H9 (cell line): ENCODE data around the gene VAPA. TPM values are rescaled to one million over a fixed set of nuclear protein-coding genes. Genes with fewer than 3 reads are reported as not detected.

Source experiments
- DNase-seq: peaks from one replicate; pipeline ENCODE4 v3.0.0-alpha.2; 2017
- H2AFZ ChIP-seq: one replicate; pipeline ENCODE4 v1.6.1; 2013; ENCODE audit warnings: mild to moderate bottlenecking, low read length, control low read depth, moderate library complexity
- H2AK5ac ChIP-seq: 2 replicates; pipeline ENCODE4 v1.6.1; 2013; ENCODE audit warnings: low read length, control low read depth, mixed read lengths; ENCODE audit not compliant: insufficient read length
- H2BK120ac ChIP-seq: one replicate; pipeline ENCODE4 v1.6.1; 2013; ENCODE audit warnings: low read depth, mild to moderate bottlenecking, low read length, control low read depth, inconsistent platforms; ENCODE audit not compliant: poor library complexity, severe bottlenecking
- H2BK12ac ChIP-seq: 2 replicates; pipeline ENCODE4 v1.6.1; 2013; ENCODE audit warnings: low read length, control low read depth, mixed read lengths, low read depth; ENCODE audit not compliant: insufficient read length
- H2BK15ac ChIP-seq: 2 replicates; pipeline ENCODE4 v1.6.1; 2013; ENCODE audit warnings: low read depth, low read length, control low read depth
- H2BK20ac ChIP-seq: one replicate; pipeline ENCODE4 v1.6.1; 2013; ENCODE audit warnings: low read depth, mild to moderate bottlenecking, low read length, control low read depth, inconsistent platforms; ENCODE audit not compliant: poor library complexity, severe bottlenecking
- H2BK5ac ChIP-seq: 2 replicates; pipeline ENCODE4 v1.6.1; 2013; ENCODE audit warnings: low read length, control low read depth, mixed read lengths; ENCODE audit not compliant: insufficient read length
- H3K14ac ChIP-seq: 2 replicates; pipeline ENCODE4 v1.6.1; 2013; ENCODE audit warnings: low read length, control low read depth; ENCODE audit not compliant: insufficient read depth
- H3K18ac ChIP-seq: 2 replicates; pipeline ENCODE4 v1.6.1; 2013; ENCODE audit warnings: low read depth, mild to moderate bottlenecking, mixed read lengths, low read length, control low read depth; ENCODE audit not compliant: insufficient read length
- H3K23ac ChIP-seq: 2 replicates; pipeline ENCODE4 v1.6.1; 2013; ENCODE audit warnings: low read length, control low read depth, mixed read lengths, low read depth; ENCODE audit not compliant: insufficient read length
- H3K23me2 ChIP-seq: 2 replicates; pipeline ENCODE4 v1.6.1; 2013; ENCODE audit warnings: low read depth, mild to moderate bottlenecking, mixed read lengths, low read length, control low read depth; ENCODE audit not compliant: insufficient read length, poor library complexity, severe bottlenecking
- H3K27ac ChIP-seq: 2 replicates; pipeline ENCODE4 v1.5.1; 2013; ENCODE audit warnings: low read length, control low read depth, mixed read lengths, low read depth; ENCODE audit not compliant: insufficient read length
- H3K27me3 ChIP-seq: 2 replicates; pipeline ENCODE4 v1.6.1; 2013; ENCODE audit warnings: low read length, control low read depth, inconsistent platforms; ENCODE audit not compliant: insufficient read depth
- H3K4ac ChIP-seq: 2 replicates; pipeline ENCODE4 v1.6.1; 2013; ENCODE audit warnings: low read depth, mild to moderate bottlenecking, control low read depth, inconsistent platforms, low read length, moderate library complexity
- H3K4me1 ChIP-seq: 2 replicates; pipeline ENCODE4 v1.6.1; 2013; ENCODE audit warnings: low read length, control low read depth, inconsistent platforms; ENCODE audit not compliant: insufficient read depth
- H3K4me2 ChIP-seq: 2 replicates; pipeline ENCODE4 v1.6.1; 2013; ENCODE audit warnings: low read length, control low read depth, mixed read lengths; ENCODE audit not compliant: insufficient read length, insufficient read depth
- H3K56ac ChIP-seq: 2 replicates; pipeline ENCODE4 v1.6.1; 2013; ENCODE audit warnings: low read depth, mild to moderate bottlenecking, mixed read lengths, low read length, control low read depth; ENCODE audit not compliant: insufficient read length
- H3K79me1 ChIP-seq: 2 replicates; pipeline ENCODE4 v1.6.1; 2013; ENCODE audit warnings: low read depth, mild to moderate bottlenecking, moderate library complexity, low read length, control low read depth, inconsistent platforms; ENCODE audit not compliant: insufficient read depth, poor library complexity, severe bottlenecking
- H3K79me2 ChIP-seq: 2 replicates; pipeline ENCODE4 v1.6.1; 2013; ENCODE audit warnings: low read length, control low read depth, inconsistent platforms; ENCODE audit not compliant: insufficient read depth
- H3K9ac ChIP-seq: 2 replicates; pipeline ENCODE4 v1.6.1; 2013; ENCODE audit warnings: low read length, control low read depth, mixed read lengths; ENCODE audit not compliant: insufficient read length; ENCODE audit errors: extremely low read depth
- H3K9me3 ChIP-seq: one replicate; pipeline ENCODE4 v1.6.1; 2013; ENCODE audit warnings: low read depth, low read length, inconsistent platforms; ENCODE audit not compliant: control insufficient read depth
- H3T11ph ChIP-seq: one replicate; pipeline ENCODE4 v1.6.1; 2013; ENCODE audit warnings: mild to moderate bottlenecking, low read length, control low read depth, inconsistent platforms
- H4K20me1 ChIP-seq: one replicate; pipeline ENCODE4 v1.6.1; 2013; ENCODE audit not compliant: control insufficient read depth, insufficient read length, insufficient read depth
- H4K5ac ChIP-seq: 2 replicates; pipeline ENCODE4 v1.6.1; 2013; ENCODE audit warnings: low read depth, mild to moderate bottlenecking, mixed read lengths, low read length, control low read depth; ENCODE audit not compliant: insufficient read length
- H4K8ac ChIP-seq: replicated peaks from 2 replicates; pipeline ENCODE4 v1.6.1; 2013; ENCODE audit warnings: low read length, control low read depth, mixed read lengths, low read depth; ENCODE audit not compliant: insufficient read length
- H4K91ac ChIP-seq: 2 replicates; pipeline ENCODE4 v1.6.1; 2013; ENCODE audit warnings: low read depth, mild to moderate bottlenecking, moderate library complexity, mixed read lengths, low read length, control low read depth; ENCODE audit not compliant: insufficient read length
- H3K27ac Mint-ChIP-seq, 3 experiments: 2 replicates in 2 of 3; 3 replicates in 1 of 3; pipeline ENCODE4 v1.8.0; 2020 to 2021; ENCODE audit warnings: mixed read lengths in 3 of 3, mild to moderate bottlenecking in 1 of 3, moderate library complexity in 1 of 3
- H3K27me3 Mint-ChIP-seq: 2 replicates; pipeline ENCODE4 v1.8.0; 2021; ENCODE audit warnings: low read depth, mild to moderate bottlenecking, moderate library complexity, mixed read lengths
- H3K36me3 Mint-ChIP-seq, 3 experiments: 2 replicates in 2 of 3; 3 replicates in 1 of 3; pipeline ENCODE4 v1.8.0; 2020 to 2021; ENCODE audit warnings: low read depth in 3 of 3, mixed read lengths in 3 of 3; ENCODE audit not compliant: insufficient read depth in 1 of 3
- H3K4me1 Mint-ChIP-seq, 2 experiments: 2 replicates each; pipeline ENCODE4 v1.8.0; 2020; ENCODE audit warnings: mixed read lengths in 2 of 2
- H3K4me3 Mint-ChIP-seq, 2 experiments: 2 replicates in 1 of 2; 3 replicates in 1 of 2; pipeline ENCODE4 v1.8.0; 2020 to 2021; ENCODE audit warnings: mild to moderate bottlenecking in 2 of 2, mixed read lengths in 2 of 2, moderate library complexity in 1 of 2
- H3K9me3 Mint-ChIP-seq, 2 experiments: 2 replicates in 1 of 2; 3 replicates in 1 of 2; pipeline ENCODE4 v1.8.0; 2020; ENCODE audit warnings: mild to moderate bottlenecking in 2 of 2, mixed read lengths in 2 of 2, moderate library complexity in 1 of 2
- WGBS: extraction: QIAGEN DNeasy Blood & Tissue Kit; methylation state at CpG from one replicate; pipeline ENCODE4 v1.1.7; 2013; ENCODE audit warnings: missing lambda C conversion rate, low lambda C conversion rate, mixed read lengths; ENCODE audit not compliant: insufficient read length; ENCODE audit errors: extremely low coverage; 5-methylcytosine and 5-hydroxymethylcytosine counted together
- total RNA-seq: library from RNA; stranded (reverse); gene quantifications from 2 replicates; pipeline ENCODE4 v1.2.1, GENCODE V29; 2021
- TF ChIP-seq, protein P1 (sequence below): fragments of 200-600 bp; sonication (generic); conservative IDR thresholded peaks from 3 replicates; pipeline ENCODE4 v1.8.0; 2021; ENCODE audit warnings: antibody characterized with exemption, mild to moderate bottlenecking

The VAPA gene
- total RNA-seq, 1 experiment from 2014 or later = 141 TPM

DNA sequence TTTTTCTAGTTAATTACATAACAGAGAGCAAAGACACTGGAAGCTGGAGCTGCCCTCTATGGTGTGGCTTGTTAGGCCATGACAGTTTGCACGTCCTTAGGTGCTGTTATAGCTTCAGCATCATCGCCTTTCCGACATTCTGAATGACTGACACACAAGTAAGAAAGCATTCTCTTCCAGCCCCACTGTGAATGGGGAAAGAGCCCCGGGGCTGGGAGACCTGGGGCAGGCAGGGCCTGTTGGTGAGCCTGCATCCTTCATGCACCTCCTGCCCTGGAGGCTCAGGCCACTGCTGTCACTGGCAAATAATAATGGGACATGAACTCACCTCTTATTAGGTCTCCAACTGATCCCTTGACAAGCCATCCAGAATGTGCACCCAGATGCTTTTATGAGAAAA lies 71.8 kb downstream of the VAPA start:
- no peaks in the 10 kb centered on the region for H4K20me1 ChIP-seq
- H3K79me1 ChIP-seq = no peaks in the 10 kb centered on the region
- no peak overlapping the region for H2AK5ac ChIP-seq
- TF ChIP-seq, protein P1, sequence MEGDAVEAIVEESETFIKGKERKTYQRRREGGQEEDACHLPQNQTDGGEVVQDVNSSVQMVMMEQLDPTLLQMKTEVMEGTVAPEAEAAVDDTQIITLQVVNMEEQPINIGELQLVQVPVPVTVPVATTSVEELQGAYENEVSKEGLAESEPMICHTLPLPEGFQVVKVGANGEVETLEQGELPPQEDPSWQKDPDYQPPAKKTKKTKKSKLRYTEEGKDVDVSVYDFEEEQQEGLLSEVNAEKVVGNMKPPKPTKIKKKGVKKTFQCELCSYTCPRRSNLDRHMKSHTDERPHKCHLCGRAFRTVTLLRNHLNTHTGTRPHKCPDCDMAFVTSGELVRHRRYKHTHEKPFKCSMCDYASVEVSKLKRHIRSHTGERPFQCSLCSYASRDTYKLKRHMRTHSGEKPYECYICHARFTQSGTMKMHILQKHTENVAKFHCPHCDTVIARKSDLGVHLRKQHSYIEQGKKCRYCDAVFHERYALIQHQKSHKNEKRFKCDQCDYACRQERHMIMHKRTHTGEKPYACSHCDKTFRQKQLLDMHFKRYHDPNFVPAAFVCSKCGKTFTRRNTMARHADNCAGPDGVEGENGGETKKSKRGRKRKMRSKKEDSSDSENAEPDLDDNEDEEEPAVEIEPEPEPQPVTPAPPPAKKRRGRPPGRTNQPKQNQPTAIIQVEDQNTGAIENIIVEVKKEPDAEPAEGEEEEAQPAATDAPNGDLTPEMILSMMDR = no peak
- no peaks in the 10 kb centered on the region for H3K27me3 ChIP-seq
- Mint-ChIP-seq H3K27me3 (peaks cover 2% of the 10 kb centered on the region; the same call in 1 of the 2 replicates), H3K36me3 (peaks cover 0 to 9% (median 4%) of the 10 kb centered on the region in 3 experiments; a peak in 3 of 7 replicates), H3K4me1 (peaks cover 0 to 4% of the 10 kb centered on the region in 2 experiments; a peak in 1 of 4 replicates), H3K4me3 (no peak overlapping the region), H3K9me3 (peaks cover 6 to 24% of the 10 kb centered on the region in 2 experiments; a peak in 4 of 5 replicates), H3K27ac (no peak overlapping the region)
- H3K4me1 ChIP-seq = no peaks in the 10 kb centered on the region
- H3K27ac ChIP-seq = no peak overlapping the region
- WGBS = no CpG with 5 or more reads among the region's 4 CpGs
- H3K9ac ChIP-seq = no peak overlapping the region
- H4K5ac ChIP-seq = no peak overlapping the region
- no peak overlapping the region for H3K4ac ChIP-seq
- H3K9me3 ChIP-seq = no peaks in the 10 kb centered on the region
- no peak overlapping the region for H2BK15ac ChIP-seq
- H4K91ac ChIP-seq = no peak overlapping the region
- H2BK120ac ChIP-seq = no peak overlapping the region
- no peak for DNase-seq
- H2BK5ac ChIP-seq = no peak overlapping the region
- H3T11ph ChIP-seq = no peak overlapping the region
- H2BK20ac ChIP-seq = no peak overlapping the region
- H2AFZ ChIP-seq = no peak overlapping the region
- H2BK12ac ChIP-seq = no peak overlapping the region
- no peak overlapping the region for H3K18ac ChIP-seq
- no peak overlapping the region for H3K23ac ChIP-seq
- 0 out of 2 replicates have a peak, but pooled peaks cover 1% of the 10 kb centered on the region for H3K79me2 ChIP-seq
- no peak overlapping the region for H3K56ac ChIP-seq
- H3K14ac ChIP-seq = no peak overlapping the region
- H4K8ac ChIP-seq = no peak overlapping the region
- no peaks in the 10 kb centered on the region for H3K23me2 ChIP-seq
- no peak overlapping the region for H3K4me2 ChIP-seq
